ENCODE results near the gene SLFN12L.
"Not testable (repeated sequence)": the region's sequence is repeated elsewhere in the genome, so short reads cannot be mapped to it uniquely, and the experiment has no call there.

The SLFN12L gene

DNA sequence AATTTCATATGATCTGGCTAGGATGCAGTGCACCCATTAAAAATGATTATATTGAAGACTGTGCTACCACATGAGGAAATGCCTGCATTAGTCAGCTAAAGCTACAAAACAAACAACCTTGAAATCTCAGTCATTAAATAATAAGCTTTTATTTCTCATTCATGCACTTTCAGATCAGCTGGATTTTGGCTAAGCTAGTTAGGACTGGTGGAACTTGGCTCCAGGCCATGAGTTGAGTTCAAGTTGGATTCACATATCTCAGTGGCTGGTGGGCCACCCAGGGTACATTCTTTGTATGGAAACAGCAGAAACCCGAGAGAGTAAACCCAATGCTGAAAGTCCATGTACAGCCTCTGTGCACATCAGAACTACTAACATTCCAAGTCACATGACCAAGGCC is 6.4 kb upstream of the SLFN12L start:
- DNase-seq (ENCODE audit: low read depth in 3 of 3, low spot score in 1 of 3), result no peak

DNA sequence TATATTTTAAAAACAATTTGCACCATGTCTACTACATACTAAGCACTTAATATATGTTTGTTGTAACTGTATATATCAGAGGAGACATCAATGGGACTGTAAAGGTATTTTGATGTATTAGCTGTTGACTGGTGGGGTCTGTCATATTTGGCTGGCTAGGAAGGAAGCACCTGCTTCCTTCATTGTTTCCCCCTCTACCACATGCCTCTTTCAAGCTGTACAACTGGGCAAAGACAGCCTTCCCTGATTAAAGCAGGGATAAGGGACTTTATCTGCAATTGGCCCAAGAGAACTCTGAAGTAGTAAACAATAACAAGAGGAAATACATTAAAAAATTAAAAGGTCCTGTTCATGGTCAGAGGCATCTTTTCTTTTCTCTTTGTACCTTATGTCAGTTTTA is 5.5 kb upstream of the SLFN12L start:
- no peak for DNase-seq (ENCODE audit: low read depth in 3 of 3, low spot score in 1 of 3)

DNA sequence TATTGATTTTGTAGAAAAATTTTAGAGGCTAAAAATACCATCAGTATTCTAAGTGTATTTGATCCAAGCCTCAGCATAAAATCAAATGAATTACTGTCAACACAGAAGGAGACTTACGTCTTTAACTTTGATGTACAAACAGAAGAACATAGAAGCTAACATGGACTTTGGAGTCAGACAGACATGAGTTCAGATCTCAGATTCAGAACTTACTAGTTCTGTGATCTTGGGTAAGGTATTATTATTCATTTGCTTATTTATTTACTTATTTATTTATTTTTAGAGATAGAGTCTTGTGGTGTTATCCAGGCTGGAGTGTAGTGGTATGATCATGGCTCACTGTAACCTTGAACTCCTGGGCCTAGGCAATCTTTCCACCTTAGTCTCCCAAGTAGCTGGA is 4.0 kb upstream of the SLFN12L start:
- no peak for DNase-seq (ENCODE audit: low read depth in 3 of 3, low spot score in 1 of 3)

DNA sequence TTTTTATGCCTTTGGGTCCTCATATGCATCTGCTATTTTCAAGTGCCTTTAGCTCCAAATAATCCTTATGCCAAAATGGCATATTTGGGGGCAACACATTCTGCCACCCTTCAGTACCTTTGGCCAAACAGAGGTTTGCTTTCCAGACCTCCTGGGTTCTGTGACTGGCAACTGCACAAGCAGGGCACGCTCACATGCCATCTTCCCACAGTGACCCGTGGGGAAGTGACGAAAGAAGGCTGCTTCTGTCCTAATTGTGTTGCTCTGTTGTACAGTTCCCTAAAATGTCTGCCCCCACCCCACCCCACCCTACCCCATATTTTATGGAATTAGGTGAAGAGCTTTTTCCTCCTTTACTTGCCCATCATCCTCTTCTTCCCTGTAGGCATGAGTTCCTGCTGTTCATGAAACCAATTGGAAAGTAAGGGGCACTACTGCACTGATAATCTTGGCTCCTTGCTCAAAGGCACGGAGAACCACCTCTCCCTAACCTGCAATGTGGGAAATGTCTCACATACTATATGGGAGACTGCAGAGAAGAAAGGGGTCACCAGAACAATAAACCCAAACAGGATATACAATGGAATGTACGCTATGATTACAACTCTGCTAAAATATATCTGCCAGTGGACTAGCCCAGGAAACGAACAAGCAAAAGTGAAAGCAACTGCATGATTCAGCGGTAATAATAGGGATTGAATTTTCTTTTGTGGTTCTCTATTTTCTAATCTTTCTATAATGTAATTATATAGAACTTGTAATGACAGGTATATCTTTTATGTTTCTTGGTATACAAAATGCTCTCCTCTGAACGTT is 3.3 kb upstream of the SLFN12L start:
- DNase-seq (ENCODE audit: low read depth in 3 of 3, low spot score in 1 of 3), result peak in 1 of 3 donors; percentile 9

DNA sequence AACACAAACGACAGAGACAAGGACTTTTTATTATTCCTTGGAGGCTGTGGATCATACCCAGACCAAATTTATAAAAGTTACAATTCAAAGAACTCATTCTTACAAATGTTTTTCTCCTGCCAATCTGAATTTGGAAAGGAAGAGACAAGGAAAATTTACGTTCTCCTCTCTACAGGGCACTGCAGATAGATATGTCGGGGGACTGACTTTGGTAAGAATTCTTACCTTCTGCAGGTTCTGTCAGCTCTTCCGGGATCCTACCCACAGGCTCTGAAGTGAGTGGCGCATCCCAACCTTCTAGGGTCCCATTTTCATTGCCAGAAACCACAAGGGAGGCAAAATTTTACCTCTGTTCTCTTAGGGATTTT is 2.2 kb upstream of the SLFN12L start:
- DNase-seq (ENCODE audit: low read depth in 3 of 3, low spot score in 1 of 3), result no peak

DNA sequence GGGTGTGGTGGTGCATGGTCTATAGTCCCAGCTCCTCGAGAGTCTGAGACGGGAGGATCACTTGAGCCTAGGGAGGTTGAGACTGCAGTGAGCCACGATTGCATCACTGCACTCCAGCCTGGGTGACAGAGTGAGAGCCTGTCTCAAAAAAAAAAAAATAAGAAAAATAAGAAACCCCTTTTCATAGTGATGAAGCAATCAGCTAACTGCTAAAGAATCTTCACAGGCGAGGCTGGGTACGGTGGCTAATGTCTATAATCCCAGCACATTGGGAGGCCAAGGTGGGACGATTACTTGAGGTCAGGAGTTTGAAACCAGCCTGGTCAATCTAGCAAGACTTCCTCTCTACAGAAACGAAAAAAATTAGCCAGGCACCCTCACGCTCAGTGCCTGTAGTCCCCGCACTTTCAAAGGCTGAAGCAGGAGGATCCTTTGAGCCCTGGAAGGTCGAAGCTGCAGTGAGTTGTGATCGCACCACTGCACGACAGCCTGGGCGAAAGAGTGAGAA is 760 bp downstream of the SLFN12L start:
- peak in 1 of 3 donors; percentile 6 for DNase-seq (ENCODE audit: low read depth in 3 of 3, low spot score in 1 of 3)

DNA sequence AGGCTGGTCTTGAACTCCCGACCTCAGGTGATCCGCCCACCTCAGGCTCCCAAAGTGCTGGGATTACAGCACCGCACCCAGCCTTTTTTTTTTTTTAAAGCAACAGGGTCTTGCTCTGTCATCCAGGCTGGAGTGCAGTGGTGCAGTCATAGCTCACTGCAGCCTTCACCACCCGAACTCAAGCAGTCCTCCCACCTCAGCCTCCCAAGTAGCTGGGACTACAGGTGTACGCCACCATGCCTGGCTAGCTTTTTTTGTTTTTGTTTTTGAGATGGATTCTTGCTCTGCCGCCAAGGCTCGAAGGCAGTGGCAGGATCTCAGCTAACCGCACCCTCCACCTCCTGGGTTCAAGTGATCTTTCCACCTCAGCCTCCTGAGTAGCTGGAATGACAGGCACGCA is 2.1 kb downstream of the SLFN12L start:
- not testable (repeated sequence) for DNase-seq (ENCODE audit: low read depth in 3 of 3, low spot score in 1 of 3)

DNA sequence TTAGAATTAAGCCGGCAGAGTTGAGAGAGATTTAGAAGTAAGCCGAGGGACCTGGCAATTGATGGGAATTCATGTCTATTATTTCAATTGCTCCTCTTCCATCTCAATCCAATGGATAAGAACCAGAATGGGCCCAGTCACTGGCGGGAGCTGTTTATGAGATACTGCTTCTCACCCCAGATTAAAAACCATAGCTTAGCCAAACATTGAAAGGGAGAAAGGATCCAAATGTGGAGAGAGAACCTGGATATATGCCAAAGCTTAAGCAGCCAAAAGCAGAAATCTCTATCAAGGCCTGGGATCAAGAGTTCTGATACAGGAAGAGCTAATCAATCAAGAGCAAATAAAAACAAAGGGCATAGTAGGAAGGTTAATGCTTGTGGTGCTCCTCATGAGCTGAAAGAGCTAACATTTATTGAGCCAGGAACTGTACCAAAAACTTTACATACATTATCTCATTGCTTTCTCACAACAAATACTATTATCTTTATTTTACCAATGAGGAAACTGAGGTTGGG is 2.8 kb downstream of the SLFN12L start:
- no peak for DNase-seq (ENCODE audit: low read depth in 3 of 3, low spot score in 1 of 3)

DNA sequence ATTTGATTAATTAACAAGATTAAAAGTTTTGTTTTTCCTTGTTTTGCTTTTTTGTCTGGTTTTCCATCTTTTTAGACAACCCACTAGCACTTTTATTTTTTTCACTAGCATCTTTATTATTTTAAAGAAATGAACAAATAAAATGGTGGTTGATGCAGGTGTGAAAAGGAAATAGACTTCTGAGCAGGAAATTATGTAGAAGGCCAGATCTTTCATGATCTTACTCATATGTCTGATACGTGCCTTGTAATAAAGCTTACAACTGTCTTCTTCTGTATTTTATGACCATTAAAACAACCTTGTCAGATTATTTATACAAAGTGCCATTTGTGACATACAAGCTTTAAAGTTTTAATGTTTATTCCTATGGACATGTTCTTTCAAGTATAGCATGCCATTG is 6.3 kb downstream of the SLFN12L start:
- no peak for DNase-seq (ENCODE audit: low read depth in 3 of 3, low spot score in 1 of 3)

DNA sequence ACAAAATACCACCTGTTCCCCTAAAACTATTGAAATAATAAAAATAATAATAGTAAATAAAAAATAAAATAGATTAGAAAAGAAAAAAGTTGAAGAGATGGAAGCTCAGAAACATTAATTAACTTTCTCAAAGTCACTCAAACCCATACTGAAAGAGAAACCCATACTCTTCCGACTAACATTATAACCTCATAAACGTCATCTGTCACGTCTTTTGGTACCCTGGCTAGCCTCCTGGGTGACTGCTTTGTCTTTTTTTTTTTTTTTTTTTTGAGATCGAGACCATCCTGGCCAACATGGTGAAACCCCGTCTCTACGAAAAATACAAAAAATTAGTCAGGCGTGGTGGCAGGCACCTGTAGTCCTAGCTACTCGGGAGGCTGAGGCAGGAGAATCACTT is 7.6 kb downstream of the SLFN12L start:
- DNase-seq (ENCODE audit: low read depth in 3 of 3, low spot score in 1 of 3), result no peak

DNA sequence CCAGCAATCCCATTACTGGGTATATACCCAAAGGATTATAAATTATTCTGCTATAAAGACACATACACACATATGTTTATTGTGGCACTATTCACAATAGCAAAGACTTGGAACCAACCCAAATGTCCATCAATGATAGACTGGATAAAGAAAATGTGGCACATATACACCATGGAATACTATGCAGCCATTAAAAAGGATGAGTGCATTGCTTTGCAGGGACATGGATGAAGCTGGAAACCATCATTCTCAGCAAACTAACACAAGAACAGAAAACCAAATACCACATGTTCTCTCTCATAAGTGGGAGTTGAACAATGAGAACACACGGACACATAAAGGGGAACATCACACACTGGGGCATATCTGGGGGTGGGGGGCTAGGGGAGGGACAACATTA is 8.2 kb downstream of the SLFN12L start:
- not testable (repeated sequence) for DNase-seq (ENCODE audit: low read depth in 3 of 3, low spot score in 1 of 3)

DNA sequence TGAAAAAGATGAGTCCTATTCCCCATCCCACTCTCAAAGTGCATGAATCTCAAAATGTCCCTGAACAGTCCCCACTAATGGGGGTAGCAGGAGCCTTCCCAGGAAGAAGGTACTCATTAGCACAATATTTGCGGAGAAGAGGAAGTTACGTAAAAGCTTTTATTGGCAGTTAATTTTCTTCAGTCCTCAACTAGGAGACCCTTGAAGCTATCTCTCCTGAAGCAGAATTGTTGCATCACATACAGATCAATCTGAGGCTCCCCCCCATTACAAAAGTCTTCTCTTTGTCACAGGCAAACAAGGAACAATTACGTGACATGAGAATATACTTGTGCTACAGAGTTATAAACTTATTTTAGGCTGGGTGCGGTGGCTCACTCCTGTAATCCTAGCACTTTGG is 14.2 kb downstream of the SLFN12L start:
- DNase-seq (ENCODE audit: low read depth in 3 of 3, low spot score in 1 of 3), result no peak

DNA sequence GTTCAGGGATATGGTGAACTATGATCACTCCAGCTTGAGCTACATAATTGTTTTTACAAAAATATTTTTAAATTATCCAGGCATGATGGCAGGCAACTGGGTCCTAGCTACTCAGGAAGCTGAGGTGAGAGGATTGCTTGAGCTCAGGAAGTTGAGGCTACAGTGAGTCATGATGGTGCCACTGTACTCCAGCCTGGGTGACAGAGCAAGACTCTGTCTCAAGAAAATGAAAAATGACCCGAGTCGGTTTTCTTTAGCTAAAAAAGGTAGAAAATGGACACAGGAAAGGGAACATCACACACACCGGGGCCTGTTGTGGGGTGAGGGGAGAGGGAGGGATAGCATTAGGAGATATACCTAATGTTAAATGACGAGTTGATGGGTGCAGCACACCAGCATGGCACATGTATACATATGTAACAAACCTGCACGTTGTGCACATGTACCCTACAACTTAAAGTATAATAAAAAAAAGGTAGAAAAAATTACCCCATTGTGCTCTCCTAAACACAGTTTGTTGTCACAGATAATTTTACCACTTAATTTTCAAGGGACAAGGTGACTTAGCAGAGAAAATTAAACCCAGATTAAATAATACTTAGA is 15.7 kb downstream of the SLFN12L start:
- peak in 1 of 3 donors; percentile 15 for DNase-seq (ENCODE audit: low read depth in 3 of 3, low spot score in 1 of 3)

DNA sequence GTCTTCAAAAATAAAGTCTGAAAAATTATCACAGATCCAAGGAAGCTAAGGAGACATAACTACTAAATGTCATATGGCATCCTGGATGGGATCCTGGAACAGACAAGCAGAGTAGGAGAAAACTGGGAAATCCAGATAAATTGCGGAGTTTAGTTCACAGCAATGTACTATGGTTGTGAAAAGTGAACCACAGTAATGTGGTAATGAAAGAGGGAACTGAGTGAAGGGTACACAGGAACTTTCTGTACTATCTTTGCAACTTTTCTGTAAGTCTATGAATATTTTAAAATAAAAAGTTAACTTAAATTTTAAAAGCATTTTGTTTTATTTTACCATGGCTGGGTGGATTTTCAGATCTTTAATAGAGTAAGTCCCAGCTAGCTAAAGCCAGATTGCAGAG is 16.3 kb downstream of the SLFN12L start:
- no peak for DNase-seq (ENCODE audit: low read depth in 3 of 3, low spot score in 1 of 3)

DNA sequence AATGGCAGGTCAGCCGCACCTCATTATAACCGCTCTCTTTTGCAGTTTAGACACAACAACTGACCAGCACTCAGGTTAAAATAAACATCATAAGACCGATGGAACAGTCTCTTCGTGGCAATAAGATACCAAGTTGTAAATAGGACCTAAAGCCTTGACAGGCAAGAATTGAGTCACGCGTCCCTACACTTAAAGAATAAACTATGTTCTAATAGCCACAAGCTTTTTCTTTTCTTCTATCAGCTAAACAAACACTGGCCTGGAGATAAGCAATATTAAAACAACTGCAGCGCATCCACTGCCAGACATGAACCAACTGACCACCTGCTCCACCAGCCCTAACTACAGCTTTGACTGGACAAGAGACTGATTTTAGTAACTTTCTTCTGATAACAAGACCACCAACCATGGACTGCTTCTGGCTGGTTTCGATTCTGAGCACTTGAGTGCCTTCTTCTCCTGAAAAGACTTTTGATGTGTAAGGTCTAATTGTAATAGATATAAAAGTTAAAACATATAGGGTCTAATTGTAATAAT is 17.5 kb downstream of the SLFN12L start:
- DNase-seq (ENCODE audit: low read depth in 3 of 3, low spot score in 1 of 3), result no peak

DNA sequence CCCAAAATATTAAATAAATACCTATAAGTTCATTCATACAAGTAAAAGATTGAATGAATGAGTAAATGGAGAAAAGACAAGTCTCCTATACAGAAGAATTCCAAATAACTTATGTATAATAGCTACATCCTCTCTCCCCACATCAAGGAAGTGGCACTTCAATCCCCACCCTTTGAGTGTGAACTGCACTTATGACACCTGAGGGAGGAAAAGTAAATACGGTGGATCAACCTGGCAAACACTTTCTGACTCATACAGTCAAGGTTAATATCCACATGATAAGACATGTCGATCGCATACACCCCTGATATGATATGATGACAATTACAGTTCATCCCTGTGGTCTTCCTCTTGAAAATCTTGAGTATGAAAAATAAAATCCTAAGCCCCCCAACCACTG is 18.0 kb downstream of the SLFN12L start:
- no peak for DNase-seq (ENCODE audit: low read depth in 3 of 3, low spot score in 1 of 3)

DNA sequence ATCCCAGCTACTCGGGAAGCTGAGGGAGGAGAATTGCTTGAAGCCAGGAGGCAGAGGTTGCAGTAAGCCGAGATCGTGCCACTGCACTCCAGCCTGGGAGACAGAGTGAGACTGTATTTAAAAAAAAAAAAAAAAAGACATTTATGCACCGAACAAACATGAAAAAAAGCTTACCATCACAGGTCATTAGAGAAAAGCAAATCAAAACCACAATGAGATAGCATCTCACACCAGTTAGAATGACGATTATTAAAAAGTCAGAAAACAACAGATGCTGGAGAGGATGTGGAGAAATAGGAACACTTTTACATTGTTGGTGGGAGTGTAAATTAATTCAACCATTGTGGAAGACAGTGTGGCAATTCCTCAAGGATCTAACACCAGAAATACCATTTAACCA is 19.0 kb downstream of the SLFN12L start:
- DNase-seq (ENCODE audit: low read depth in 3 of 3, low spot score in 1 of 3), result not testable (repeated sequence)

DNA sequence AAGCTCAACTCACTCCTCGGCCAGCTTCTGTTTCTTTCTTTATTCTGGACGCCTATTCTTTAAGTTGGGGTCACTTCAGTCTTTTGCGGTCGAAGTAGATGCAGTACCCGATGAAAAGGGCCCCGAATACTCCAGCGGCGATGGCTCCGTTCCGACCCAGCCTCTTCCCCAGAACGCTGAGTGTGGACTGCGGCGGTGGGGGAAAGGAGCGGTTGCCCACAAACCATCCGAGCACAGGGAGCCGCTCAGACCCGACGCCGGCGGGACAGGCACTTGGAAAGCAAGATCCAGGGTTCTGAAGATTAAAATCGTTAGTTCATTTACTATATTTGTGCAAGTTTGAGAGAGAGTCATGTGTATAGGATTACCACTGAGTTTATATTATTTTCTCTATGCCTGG is 22.5 kb downstream of the SLFN12L start:
- no peak for DNase-seq (ENCODE audit: low read depth in 3 of 3, low spot score in 1 of 3)

DNA sequence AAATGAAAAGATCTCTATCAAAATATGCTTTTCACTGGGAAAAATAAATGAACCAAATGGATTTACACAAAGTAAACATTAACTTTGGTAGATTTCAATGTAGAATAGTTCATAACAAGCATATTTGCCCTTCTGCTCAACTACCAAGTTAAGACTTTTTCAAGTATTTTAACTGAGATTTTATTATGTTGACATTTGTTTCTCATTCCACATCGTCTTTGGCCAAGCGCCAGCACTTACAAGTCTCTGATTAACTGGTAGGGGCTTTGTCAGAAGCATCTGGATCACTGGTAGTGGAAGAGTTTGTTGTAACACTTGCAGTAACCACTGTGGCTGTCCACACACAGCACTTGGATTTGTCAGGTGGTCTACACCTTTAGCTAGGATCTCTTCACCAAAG is 22.9 kb downstream of the SLFN12L start:
- no peak for DNase-seq (ENCODE audit: low read depth in 3 of 3, low spot score in 1 of 3)

DNA sequence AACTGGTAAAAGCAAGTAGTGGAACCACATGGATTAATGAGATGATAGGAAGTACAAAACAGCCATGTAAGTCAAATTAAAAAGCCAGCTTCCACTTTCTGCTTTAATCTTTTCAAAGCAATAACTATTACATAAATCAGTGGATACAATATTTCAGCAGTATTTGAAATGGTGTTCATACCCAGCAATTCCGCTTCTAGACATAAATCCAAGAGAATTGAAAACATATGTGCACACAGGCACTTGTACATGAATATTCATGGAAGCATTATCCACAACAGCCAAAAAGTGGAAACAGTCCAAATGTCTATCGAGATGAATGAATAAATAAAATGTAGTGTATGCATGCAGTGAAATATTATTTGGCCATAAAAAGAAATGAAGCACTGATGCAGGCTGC is 27.4 kb downstream of the SLFN12L start:
- DNase-seq (ENCODE audit: low read depth in 3 of 3, low spot score in 1 of 3), result no peak

DNA sequence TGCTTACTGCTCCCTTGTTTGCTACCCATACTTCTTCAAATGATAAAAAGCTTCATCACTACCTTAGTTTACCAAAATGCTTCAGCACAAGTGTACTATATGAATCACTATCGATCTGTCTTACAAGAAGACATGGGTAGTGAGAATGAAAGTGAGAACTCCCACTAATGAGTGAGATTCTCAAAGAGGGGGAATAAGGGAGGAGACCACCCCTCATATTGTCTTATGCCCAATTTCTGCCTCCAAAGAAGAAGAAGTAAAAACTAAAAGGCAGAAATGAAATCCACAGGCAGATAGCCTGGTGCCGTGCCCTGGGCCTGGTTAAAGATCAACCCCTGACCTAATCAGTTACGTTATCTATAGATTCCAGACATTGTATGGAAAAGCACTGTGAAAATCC is 29.8 kb downstream of the SLFN12L start:
- DNase-seq (ENCODE audit: low read depth in 3 of 3, low spot score in 1 of 3), result not testable (repeated sequence)

DNA sequence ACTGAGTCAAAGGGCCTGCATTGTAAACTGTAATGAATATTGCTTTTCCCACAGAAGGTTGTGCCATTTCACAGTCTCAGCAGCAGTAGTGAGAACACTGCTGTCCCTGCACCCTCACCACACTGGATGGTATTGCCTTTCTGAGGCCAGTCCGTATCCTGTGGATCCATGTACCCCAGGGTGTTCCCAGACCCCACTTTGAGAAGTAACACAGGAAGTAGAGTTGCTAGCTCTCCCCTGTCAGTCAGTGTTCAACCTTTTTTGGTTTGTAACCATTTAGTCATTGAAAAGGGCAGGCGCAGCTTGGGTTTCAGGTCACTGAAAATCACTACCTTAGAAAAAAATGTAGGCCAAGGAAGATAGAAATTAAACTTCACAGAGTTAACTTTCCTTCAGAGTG is 37.9 kb downstream of the SLFN12L start:
- DNase-seq (ENCODE audit: low read depth in 3 of 3, low spot score in 1 of 3), result no peak
